AG04449 (cell line): ENCODE results near the gene SORBS1.

Source experiments
- CTCF ChIA-PET: fragments of 350-600 bp; formaldehyde crosslinking; extraction: SDS; loops from one replicate; lab custom pipeline; 2021; ENCODE audit warnings: antibody characterized with exemption; lab: Yijun Ruan, JAX
- POLR2A ChIA-PET: fragments of 400-600, 350-600 bp; formaldehyde crosslinking; extraction: SDS; loops from one replicate; lab custom pipeline; 2020; ENCODE audit warnings: antibody characterized with exemption, inconsistent platforms; lab: Yijun Ruan, JAX
- DNase-seq: peaks from one replicate; pipeline ENCODE4 v3.0.0-alpha.2; 2010; ENCODE audit warnings: low read depth, low spot score
- H3K4me3 ChIP-seq: 2 replicates; pipeline ENCODE4 v1.5.1; 2011; ENCODE audit warnings: low read depth, mild to moderate bottlenecking, control low read depth, low read length
- TF ChIP-seq, protein P1 (sequence below): IDR thresholded peaks from one replicate; pipeline ENCODE4 v1.5.1; 2011; ENCODE audit warnings: mild to moderate bottlenecking, moderate library complexity, low read length, control low read depth, inconsistent platforms; ENCODE audit not compliant: insufficient read depth; ENCODE audit errors: missing control alignments

The SORBS1 gene

DNA sequence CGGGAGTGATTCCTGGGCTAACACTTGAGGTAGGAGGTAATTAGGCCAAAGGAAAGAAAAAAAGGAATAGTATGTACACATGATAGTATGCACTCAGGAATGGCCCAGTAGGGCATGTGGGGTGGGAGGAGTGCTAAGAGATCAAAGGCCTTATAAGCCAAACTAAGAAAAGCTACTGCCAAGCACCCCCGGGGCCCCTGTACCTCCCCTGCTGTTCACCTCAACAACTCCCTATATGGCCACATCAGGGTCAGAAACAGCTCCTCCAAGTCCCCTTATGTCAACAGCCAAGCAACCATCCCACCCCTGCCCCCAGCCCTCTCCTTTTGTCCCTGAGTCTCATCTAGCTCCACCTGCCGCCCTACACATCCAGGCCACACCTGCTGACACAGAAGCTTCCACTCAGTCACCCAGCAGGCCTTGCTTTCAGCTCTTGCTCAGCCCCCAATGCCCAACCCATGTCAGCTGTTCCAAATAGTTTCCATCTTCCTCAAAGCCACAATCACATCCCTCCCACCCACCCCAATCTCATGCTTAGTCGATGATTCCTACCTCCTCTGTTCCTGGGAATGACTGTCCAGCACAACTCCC lies 80.2 kb downstream of the SORBS1 start:
- CTCF ChIA-PET: no interaction called here
- no peak overlapping the region for H3K4me3 ChIP-seq
- POLR2A ChIA-PET: no interaction called here
- TF ChIP-seq, protein P1, sequence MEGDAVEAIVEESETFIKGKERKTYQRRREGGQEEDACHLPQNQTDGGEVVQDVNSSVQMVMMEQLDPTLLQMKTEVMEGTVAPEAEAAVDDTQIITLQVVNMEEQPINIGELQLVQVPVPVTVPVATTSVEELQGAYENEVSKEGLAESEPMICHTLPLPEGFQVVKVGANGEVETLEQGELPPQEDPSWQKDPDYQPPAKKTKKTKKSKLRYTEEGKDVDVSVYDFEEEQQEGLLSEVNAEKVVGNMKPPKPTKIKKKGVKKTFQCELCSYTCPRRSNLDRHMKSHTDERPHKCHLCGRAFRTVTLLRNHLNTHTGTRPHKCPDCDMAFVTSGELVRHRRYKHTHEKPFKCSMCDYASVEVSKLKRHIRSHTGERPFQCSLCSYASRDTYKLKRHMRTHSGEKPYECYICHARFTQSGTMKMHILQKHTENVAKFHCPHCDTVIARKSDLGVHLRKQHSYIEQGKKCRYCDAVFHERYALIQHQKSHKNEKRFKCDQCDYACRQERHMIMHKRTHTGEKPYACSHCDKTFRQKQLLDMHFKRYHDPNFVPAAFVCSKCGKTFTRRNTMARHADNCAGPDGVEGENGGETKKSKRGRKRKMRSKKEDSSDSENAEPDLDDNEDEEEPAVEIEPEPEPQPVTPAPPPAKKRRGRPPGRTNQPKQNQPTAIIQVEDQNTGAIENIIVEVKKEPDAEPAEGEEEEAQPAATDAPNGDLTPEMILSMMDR: no peak
- no peak for DNase-seq

DNA sequence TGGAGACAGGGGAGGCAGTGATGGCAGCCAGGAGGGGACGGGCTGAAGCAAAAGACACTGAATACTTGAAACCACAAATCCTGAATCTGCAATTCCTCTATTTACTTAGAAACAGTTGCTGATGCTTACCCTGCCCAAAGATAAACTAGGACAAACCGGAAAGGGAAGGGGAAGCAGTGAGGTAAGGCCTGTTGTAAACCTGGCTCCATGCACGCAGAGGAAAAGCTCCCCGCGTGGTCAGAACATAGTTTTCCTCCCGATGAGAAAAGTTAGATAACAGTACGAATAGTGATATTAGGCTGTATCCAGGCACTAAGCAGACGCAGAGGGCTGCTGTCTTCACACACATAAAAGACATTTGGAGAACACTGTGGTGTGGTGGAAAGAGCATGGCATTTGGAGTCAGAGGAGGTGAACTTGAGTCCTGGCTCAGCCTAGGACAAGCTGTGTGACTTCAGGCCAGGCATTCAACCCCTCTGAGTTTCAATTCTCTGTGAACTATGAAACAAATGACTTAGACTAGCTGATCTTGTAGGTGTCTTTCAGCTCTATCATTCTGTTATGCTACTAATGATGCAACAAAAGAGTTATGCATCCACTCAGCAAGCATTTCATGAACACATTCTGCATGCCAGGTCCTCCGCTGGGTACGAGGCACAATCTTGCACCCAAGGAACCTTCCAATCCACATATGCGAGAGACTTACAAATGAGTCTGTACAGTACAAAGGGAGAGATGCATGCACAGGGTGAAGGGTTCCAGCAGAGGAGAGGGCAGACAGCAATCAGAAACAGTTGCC lies 80.9 kb downstream of the SORBS1 start:
- TF ChIP-seq, protein P1: no peak
- no peak overlapping the region for H3K4me3 ChIP-seq
- DNase-seq: no peak
- CTCF ChIA-PET: interaction anchor here (1.8 kb wide), 1 partner anchor 50 kb away, joined by 6 read pairs; no protein-coding TSS in a partner anchor
- POLR2A ChIA-PET: no interaction called here

DNA sequence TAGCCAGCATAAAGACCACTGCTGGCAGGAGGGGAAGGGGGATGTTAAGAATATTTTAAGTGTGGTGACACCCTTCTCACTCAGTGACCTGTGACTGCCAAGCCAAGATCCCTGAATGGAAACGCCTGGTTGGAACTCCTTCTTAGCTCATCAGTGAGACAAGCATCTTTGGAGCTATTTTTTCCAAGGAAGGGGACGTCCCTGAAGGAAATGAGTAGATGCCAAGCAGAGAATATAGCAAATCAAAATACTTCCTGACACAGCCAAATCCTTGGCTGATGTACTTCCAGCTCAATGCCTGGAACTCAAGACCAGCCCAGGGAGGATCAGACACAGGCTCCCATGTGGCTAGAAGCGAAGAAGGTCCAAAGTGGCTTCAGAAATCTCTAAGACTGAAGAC lies 82.2 kb downstream of the SORBS1 start:
- H3K4me3 ChIP-seq: no peak overlapping the region
- TF ChIP-seq, protein P1: no peak
- ChIA-PET POLR2A (no interaction called here), CTCF (interaction anchor here (0.8 to 1.8 kb wide), 2 partner anchors 34 to 48 kb away, joined by 3 to 6 read pairs; no protein-coding TSS in a partner anchor)
- DNase-seq: no peak

GRCh38 chr10:95478185-95478584 lies 83.0 kb downstream of the SORBS1 start:
- POLR2A ChIA-PET: no interaction called here
- H3K4me3 ChIP-seq: no peak overlapping the region
- CTCF ChIA-PET: interaction anchor here (1.3 kb wide), 1 partner anchor 124 kb away, joined by 3 read pairs; no protein-coding TSS in a partner anchor
- TF ChIP-seq, protein P1: no peak
- no peak for DNase-seq

DNA sequence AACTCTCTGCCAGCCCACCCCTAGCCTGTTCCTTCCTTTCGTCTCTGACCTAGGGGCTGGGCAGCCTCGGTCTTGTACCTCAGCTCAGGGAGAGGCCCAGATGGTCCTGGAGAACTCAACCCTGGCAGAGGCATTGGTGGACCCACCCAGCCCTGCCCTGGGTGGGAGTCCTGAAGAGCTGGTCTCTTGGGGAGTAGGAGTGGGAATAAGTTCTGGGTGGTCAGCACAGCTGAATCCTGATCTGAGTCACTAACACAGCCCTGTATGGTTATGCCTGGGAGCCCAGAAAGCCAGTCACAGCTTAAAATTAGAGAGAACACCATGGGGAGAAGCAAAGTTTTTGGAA lies 84.0 kb downstream of the SORBS1 start:
- TF ChIP-seq, protein P1: no peak
- DNase-seq: no peak
- H3K4me3 ChIP-seq: no peak overlapping the region
- ChIA-PET POLR2A (no interaction called here), CTCF (interaction anchor here (1.3 kb wide), 1 partner anchor 125 kb away, joined by 3 read pairs; no protein-coding TSS in a partner anchor)

DNA sequence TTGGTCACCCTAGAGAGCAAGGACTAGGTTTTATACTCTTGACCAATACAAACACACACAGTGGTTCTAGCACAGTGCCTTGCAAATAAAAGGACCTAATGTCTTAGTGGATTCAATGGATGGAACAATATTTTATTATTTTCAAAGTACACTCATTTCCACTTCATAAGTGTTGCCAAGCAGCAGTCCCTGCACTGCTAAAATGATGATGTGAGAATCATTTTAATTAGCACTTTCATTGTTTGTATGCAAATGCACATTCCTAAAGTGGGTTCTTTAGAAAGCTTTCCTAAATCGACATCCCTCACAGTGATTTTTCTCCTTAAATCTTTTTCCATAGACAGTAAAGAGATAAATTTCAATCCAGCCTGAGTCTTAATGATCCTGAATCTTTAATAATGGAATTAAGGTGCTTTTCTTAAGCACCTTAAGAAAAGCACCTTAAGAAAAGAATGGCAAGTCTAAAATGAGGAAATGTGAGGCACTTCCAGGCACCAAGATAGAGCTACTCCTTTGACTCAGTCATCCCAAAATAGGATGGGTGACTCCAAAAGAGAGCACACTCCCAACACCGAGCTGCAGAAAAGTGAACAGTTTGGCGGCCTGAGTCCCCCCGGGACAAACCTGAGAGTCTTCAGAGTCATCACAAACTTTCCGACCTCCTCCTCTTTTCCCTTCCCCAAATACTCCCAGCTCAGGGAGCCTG lies 84.5 kb downstream of the SORBS1 start:
- CTCF ChIA-PET: no interaction called here
- DNase-seq: no peak
- POLR2A ChIA-PET: no interaction called here
- no peak overlapping the region for H3K4me3 ChIP-seq
- TF ChIP-seq, protein P1: no peak
